Vagina (tissue), 2 donors: Measurements from ENCODE around the gene CDKL4.

Source experiments
- CTCF ChIP-seq, 3 experiments: fragments of 450-650 bp in 2 of 3; fragments of 200-600 bp in 1 of 3; sonication (generic) in 1 of 3; IDR thresholded peaks; one replicate each; pipeline ENCODE4 v1.5.1; 2017 to 2019; ENCODE audit warnings: antibody characterized with exemption in 3 of 3, mild to moderate bottlenecking in 2 of 3, moderate library complexity in 2 of 3
- POLR2AphosphoS5 ChIP-seq, 2 donors: sonication (generic); formaldehyde crosslinking; IDR thresholded peaks; one replicate each; pipeline ENCODE4 v1.9.0; 2017; ENCODE audit warnings: antibody characterized with exemption in 2 of 2, mild to moderate bottlenecking in 2 of 2, low read depth in 1 of 2; ENCODE audit not compliant: insufficient read depth in 1 of 2

- TF ChIP-seq CTCF (IDR thresholded peaks at IDR 0.05), result no peak
- TF ChIP-seq POLR2AphosphoS5 (IDR thresholded peaks at IDR 0.05; ENCODE audit: insufficient read depth in 1 of 2, low read depth in 1 of 2), result no peak
Measured at GRCh38 chr2:39152504-39152903, 91.3 kb downstream of the CDKL4 start.
